Measurements from ENCODE around the gene EYS.

- TF ChIP-seq POLR2A (IDR thresholded peaks at IDR 0.05; ENCODE audit: low read depth) = no peak
- no peak for TF ChIP-seq EP300 (IDR thresholded peaks at IDR 0.05)
Observed at GRCh38 chr6:64696053-64696452, 1011.0 kb downstream of the EYS start.
